GM12878 (cell line): Measurements from ENCODE around the gene MVB12B. TPM values are rescaled to one million over a fixed set of nuclear protein-coding genes. Genes with fewer than 3 reads are reported as not detected.

Experiments used
- ATAC-seq: fragments of 200-7000 bp; cut with Tn5 transposase; 3 replicates; pipeline ENCODE4 v1.9.1; 2020; ENCODE audit warnings: mild to moderate bottlenecking, moderate library complexity
- BruUV-seq: library from RNA; stranded (reverse); fragments of 400-500 nt; replicated peaks from 2 replicates; lab custom pipeline; 2021; lab: Mats Ljungman, UMichigan
- CTCF ChIA-PET: fragments of 300-600 bp; sonication (Branson Sonifier 250); formaldehyde crosslinking; extraction: SDS; loops from one replicate; lab custom pipeline; 2021; ENCODE audit warnings: inconsistent platforms; lab: Yijun Ruan, JAX
- POLR2A ChIA-PET: fragments of 350-600 bp; formaldehyde crosslinking; extraction: SDS; loops from one replicate; lab custom pipeline; 2021; ENCODE audit warnings: inconsistent platforms; lab: Charles Lee
- RAD21 ChIA-PET: fragments of 300-600 bp; sonication (Branson Sonifier 250); formaldehyde crosslinking; loops from one replicate; lab custom pipeline; 2023; ENCODE audit warnings: antibody characterized with exemption; ENCODE audit not compliant: unreplicated experiment; lab: Charles Lee
- SMC1A ChIA-PET: fragments of 300-600 bp; sonication (Branson Sonifier 250); formaldehyde crosslinking; loops from one replicate; lab custom pipeline; 2023; ENCODE audit not compliant: unreplicated experiment, uncharacterized antibody; lab: Charles Lee
- DNase-seq: peaks from one replicate; pipeline ENCODE4 v3.0.0-alpha.2; 2011; ENCODE audit warnings: low read depth, low spot score
- FAIRE-seq: peaks from 3 replicates; lab custom pipeline; 2011; peaks lifted over from hg19 to GRCh38; lab: Jason Lieb, UNC
- H2AFZ ChIP-seq: 2 replicates; pipeline ENCODE4 v1.6.0; 2011; ENCODE audit warnings: low read depth, low read length, control low read depth; ENCODE audit not compliant: control insufficient read depth
- H3K27ac ChIP-seq: 2 replicates; pipeline ENCODE4 v1.5.1; 2011; ENCODE audit warnings: control low read depth; ENCODE audit not compliant: control insufficient read depth, insufficient read depth
- H3K27me3 ChIP-seq, 2 experiments: replicated peaks in 1 of 2; 2 replicates each; pipeline versions ENCODE4 v1.6.0 to v1.6.1; 2011; ENCODE audit warnings: low read length in 1 of 2; ENCODE audit not compliant: control insufficient read depth in 2 of 2, insufficient read depth in 2 of 2
- H3K36me3 ChIP-seq, 2 experiments: 2 replicates each; pipeline ENCODE4 v1.5.1; 2011; ENCODE audit warnings: low read length in 1 of 2; ENCODE audit not compliant: control insufficient read depth in 2 of 2, insufficient read depth in 2 of 2
- H3K4me1 ChIP-seq: 2 replicates; pipeline ENCODE4 v1.6.1; 2011; ENCODE audit warnings: mild to moderate bottlenecking, low read length, moderate library complexity, mixed read lengths; ENCODE audit not compliant: control insufficient read depth, insufficient read depth
- H3K4me2 ChIP-seq: 2 replicates; pipeline ENCODE4 v1.6.0; 2011; ENCODE audit warnings: control low read depth; ENCODE audit not compliant: control insufficient read depth, insufficient read depth
- H3K4me3 ChIP-seq: fragments of 200-600 bp; sonication (generic); 2 replicates; pipeline ENCODE4 v1.5.1; 2016
- H3K79me2 ChIP-seq: 2 replicates; pipeline ENCODE4 v1.6.0; 2011; ENCODE audit warnings: low read length; ENCODE audit not compliant: control insufficient read depth, insufficient read depth
- H3K9ac ChIP-seq: 2 replicates; pipeline ENCODE4 v1.8.0; 2011; ENCODE audit warnings: low read length, control low read depth, mixed read lengths; ENCODE audit not compliant: control insufficient read depth, insufficient read depth
- H3K9me3 ChIP-seq: replicated peaks from 3 replicates; pipeline ENCODE4 v1.5.1; 2011; ENCODE audit warnings: mild to moderate bottlenecking, low read length; ENCODE audit not compliant: control insufficient read depth, insufficient read depth
- H4K20me1 ChIP-seq: 2 replicates; pipeline ENCODE4 v1.6.0; 2011; ENCODE audit not compliant: control insufficient read depth, insufficient read depth
- ATF3 ChIP-seq: IDR thresholded peaks from 2 replicates; pipeline ENCODE4 v1.6.1; 2011; ENCODE audit warnings: low read depth, mild to moderate bottlenecking, low read length, moderate library complexity, borderline replicate concordance; ENCODE audit errors: extremely low read depth
- E2F4 ChIP-seq: IDR thresholded peaks from 2 replicates; pipeline ENCODE4 v1.6.1; 2012; ENCODE audit warnings: low read depth, low read length, improper control_type of control experiment
- HDAC2 ChIP-seq: fragments of 200-600 bp; sonication (generic); IDR thresholded peaks from 2 replicates; pipeline ENCODE4 v1.6.1; 2017
- IRF5 ChIP-seq: fragments of 450-650 bp; IDR thresholded peaks from 2 replicates; pipeline ENCODE4 v1.6.1; 2017; ENCODE audit warnings: borderline replicate concordance
- JUND ChIP-seq: IDR thresholded peaks from 2 replicates; pipeline ENCODE4 v1.6.1; 2012; ENCODE audit warnings: low read depth, mild to moderate bottlenecking, low read length, improper control_type of control experiment, moderate library complexity
- KDM1A ChIP-seq: fragments of 200-600 bp; sonication (generic); IDR thresholded peaks from 2 replicates; pipeline ENCODE4 v1.6.1; 2016; ENCODE audit warnings: borderline replicate concordance
- NRF1 ChIP-seq: conservative IDR thresholded peaks from 2 replicates; pipeline ENCODE4 v1.6.1; 2011; ENCODE audit warnings: mild to moderate bottlenecking, low read depth, low read length, improper control_type of control experiment
- POLR2A ChIP-seq: IDR thresholded peaks from 2 replicates; pipeline ENCODE4 v1.6.1; 2011; ENCODE audit warnings: low read depth, mild to moderate bottlenecking, low read length
- RBBP5 ChIP-seq: fragments of 200-600 bp; sonication (generic); conservative IDR thresholded peaks from 2 replicates; pipeline ENCODE4 v1.6.1; 2016
- RELB ChIP-seq: fragments of 450-650 bp; IDR thresholded peaks from 2 replicates; pipeline ENCODE4 v1.6.1; 2017; ENCODE audit warnings: low read depth, mild to moderate bottlenecking, moderate library complexity
- TBL1XR1 ChIP-seq: IDR thresholded peaks from 2 replicates; pipeline ENCODE4 v1.6.1; 2012; ENCODE audit warnings: low read depth, low read length, improper control_type of control experiment
- TCF12 ChIP-seq: IDR thresholded peaks from 2 replicates; pipeline ENCODE4 v1.6.1; 2011; ENCODE audit warnings: low read depth, mild to moderate bottlenecking, low read length
- TCF3 ChIP-seq: IDR thresholded peaks from 2 replicates; pipeline ENCODE4 v1.6.1; 2012; ENCODE audit warnings: low read depth, mild to moderate bottlenecking, low read length, borderline replicate concordance; ENCODE audit not compliant: insufficient read depth
- ZBED1 ChIP-seq: IDR thresholded peaks from 2 replicates; pipeline ENCODE4 v1.6.1; 2016; ENCODE audit warnings: borderline replicate concordance
- ZNF592 ChIP-seq: fragments of 450-650 bp; IDR thresholded peaks from 2 replicates; pipeline ENCODE4 v1.6.1; 2017; ENCODE audit warnings: mild to moderate bottlenecking, moderate library complexity
- ZZZ3 ChIP-seq: IDR thresholded peaks from 2 replicates; pipeline ENCODE4 v1.6.1; 2011; ENCODE audit warnings: low read depth; ENCODE audit not compliant: control insufficient read depth, insufficient read length
- WGBS: methylation state at CpG from one replicate; pipeline ENCODE4 v1.1.6; 2016; ENCODE audit warnings: low lambda C conversion rate; ENCODE audit not compliant: insufficient replicate concordance, insufficient coverage; ENCODE audit errors: missing lambda C conversion rate; 5-methylcytosine and 5-hydroxymethylcytosine counted together
- in situ Hi-C: fragments of 300-500 bp; cut with MboI; formaldehyde crosslinking; loops from 9 replicates; pipeline ENCODE4 v1.14.3; 2018; ENCODE audit warnings: mixed read lengths
- intact Hi-C: fragments of 100-400 bp; cut with micrococcal nuclease; formaldehyde crosslinking; loops from one replicate; pipeline ENCODE4 v1.14.2; 2022; ENCODE audit not compliant: unreplicated experiment
- polyA plus RNA-seq, 11 experiments: library from polyadenylated mRNA; depleted of rRNA in 4 of 11; unstranded in 6 of 11; stranded (reverse) in 5 of 11; fragments of >200 nt; fragmentation: Nextera tagmentation in 4 of 11; fragmentation: Illumina TruSeq in 1 of 11; extraction: Ambion mirVana in 4 of 11; extraction: Trizol in 1 of 11; gene quantifications; 1 replicate in 1 of 11; 2 replicates in 10 of 11; pipeline versions ENCODE4 v1.2.1 to v1.2.3, GENCODE V29; 2011 to 2016; ENCODE audit warnings: inconsistent platforms in 2 of 11, missing spikeins in 2 of 11, low read depth in 1 of 11
- total RNA-seq, 4 experiments: library from RNA; depleted of rRNA in 3 of 4; stranded (reverse); fragments of >200 nt in 3 of 4; fragmentation: Illumina TruSeq in 1 of 4; extraction: Trizol in 1 of 4; gene quantifications; 2 replicates each; pipeline versions ENCODE4 v1.2.1 to v1.2.3, GENCODE V29; 2013 to 2021

MVB12B gene
- total and polyA plus RNA-seq, 10 of the 15 experiments (the other 5 are each of a cell fraction or from before 2014, with no cell fraction given), result 0.08 TPM; not detected in 9

- TF ChIP-seq JUND (no peak), RBBP5 (no peak), POLR2A (no peak), E2F4 (no peak)
These were observed 81.4 kb downstream of the MVB12B start (continued) for GRCh38 chr9:126408004-126408403.

GRCh38 chr9:126410229-126410628, 83.6 kb downstream of the MVB12B start:
- H4K20me1 ChIP-seq, result no peaks in the 10 kb centered on the region
- ChIA-PET SMC1A (no interaction called here), POLR2A (no interaction called here), CTCF (interaction anchor here (2.8 kb wide), 1 partner anchor 11 kb away, joined by 11 read pairs; no protein-coding TSS in a partner anchor), RAD21 (no interaction called here)
- H3K27me3 ChIP-seq, result no peaks in the 10 kb centered on the region; a peak in 2 of 4 replicates
- H3K4me2 ChIP-seq, result no peak overlapping the region
- H3K4me3 ChIP-seq, result no peak overlapping the region
- H2AFZ ChIP-seq, result no peak overlapping the region
- H3K4me1 ChIP-seq, result peaks cover 12% of the 10 kb centered on the region
- WGBS, result 70% methylated on average over 4 of the region's 4 CpGs
- intact Hi-C loops, result no loop called here
- no peak for DNase-seq
- no TSS peak for BruUV-seq
- no peak for FAIRE-seq
- no peak overlapping the region for H3K27ac ChIP-seq
- in situ Hi-C loops, result loop anchor here (10.0 kb wide), 1 partner anchor 65 kb away; no protein-coding TSS in a partner anchor
- ATAC-seq, result no peak
- no peaks in the 10 kb centered on the region for H3K79me2 ChIP-seq
- no peak overlapping the region for H3K9ac ChIP-seq
- no peaks in the 10 kb centered on the region; the same call in 1 of the 3 replicates for H3K9me3 ChIP-seq
- no peaks in the 10 kb centered on the region for H3K36me3 ChIP-seq
- TF ChIP-seq POLR2A, result no peak
- TF ChIP-seq IRF5, result no peak
- no peak for TF ChIP-seq TCF12
- no peak for TF ChIP-seq TBL1XR1
- no peak for TF ChIP-seq HDAC2
- TF ChIP-seq ZNF592, result no peak
- TF ChIP-seq TCF3, result no peak
- no peak for TF ChIP-seq RELB
- TF ChIP-seq ZBED1, result no peak
- no peak for TF ChIP-seq NRF1
- no peak for TF ChIP-seq ZZZ3
- TF ChIP-seq ATF3, result no peak
- no peak for TF ChIP-seq KDM1A
